HG03520 (cell line): ENCODE measurements around the gene KCNJ9.
"Not testable (repeated sequence)": the region's sequence is repeated elsewhere in the genome, so short reads cannot be mapped to it uniquely, and the experiment has no call there.

Experiments
- ATAC-seq: cut with Tn5 transposase; IDR thresholded peaks from one replicate; pipeline ENCODE4 v1.9.1; 2021; ENCODE audit warnings: mild to moderate bottlenecking, moderate library complexity; ENCODE audit not compliant: unreplicated experiment

The KCNJ9 gene

GRCh38 chr1:160123726-160124125 is 42.4 kb downstream of the KCNJ9 start:
- ATAC-seq = no peak

DNA sequence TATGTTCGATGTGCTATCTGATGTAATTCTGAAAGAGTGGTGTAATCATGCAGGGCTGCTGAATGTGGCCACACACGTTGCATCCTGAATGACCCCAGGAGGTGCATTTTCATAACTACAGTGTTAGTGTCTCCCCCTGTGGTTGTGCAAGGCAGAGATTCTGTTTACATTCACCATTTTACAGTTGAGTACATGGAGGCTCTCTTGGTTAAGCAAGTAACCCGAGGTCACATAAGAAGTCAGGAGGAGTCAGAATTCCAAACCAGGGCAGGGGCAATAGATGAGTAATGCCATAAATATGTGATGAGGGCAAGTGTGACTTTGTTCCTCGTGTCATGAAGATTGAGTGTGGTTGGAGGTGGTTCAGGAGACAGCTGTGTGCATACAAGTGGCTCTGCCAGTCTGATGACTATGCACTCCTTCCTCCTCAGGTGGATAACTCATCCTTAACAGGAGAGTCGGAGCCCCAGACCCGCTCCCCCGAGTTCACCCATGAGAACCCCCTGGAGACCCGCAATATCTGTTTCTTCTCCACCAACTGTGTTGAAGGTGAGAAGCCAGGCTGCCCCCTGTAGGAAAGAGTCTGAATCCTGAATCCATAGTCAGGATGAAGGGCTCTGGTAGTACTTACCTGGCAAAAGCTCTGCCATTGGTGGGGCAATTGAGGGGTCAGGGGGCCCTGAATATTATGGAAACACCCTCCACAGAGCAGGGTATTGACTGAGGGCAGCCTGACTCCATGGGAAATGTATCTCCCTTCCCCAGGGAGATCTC is 43.6 kb downstream of the KCNJ9 start:
- ATAC-seq = no peak

GRCh38 chr1:160125746-160126145 is 44.4 kb downstream of the KCNJ9 start:
- no peak for ATAC-seq

- not testable (repeated sequence) for ATAC-seq
These were observed 45.0 kb downstream of the KCNJ9 start for GRCh38 chr1:160126342-160126741.

DNA sequence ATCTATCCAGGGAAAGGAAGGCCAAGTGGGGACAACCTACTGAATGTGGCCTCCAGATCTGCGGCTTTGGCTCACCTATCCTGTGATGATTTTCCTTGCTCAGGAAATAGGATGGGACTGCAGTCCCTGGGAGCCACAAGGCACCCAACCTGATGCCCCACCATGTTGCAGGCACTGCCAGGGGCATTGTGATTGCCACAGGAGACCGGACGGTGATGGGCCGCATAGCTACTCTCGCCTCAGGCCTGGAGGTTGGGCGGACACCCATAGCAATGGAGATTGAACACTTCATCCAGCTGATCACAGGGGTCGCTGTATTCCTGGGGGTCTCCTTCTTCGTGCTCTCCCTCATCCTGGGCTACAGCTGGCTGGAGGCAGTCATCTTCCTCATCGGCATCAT is 46.0 kb downstream of the KCNJ9 start:
- ATAC-seq = no peak

DNA sequence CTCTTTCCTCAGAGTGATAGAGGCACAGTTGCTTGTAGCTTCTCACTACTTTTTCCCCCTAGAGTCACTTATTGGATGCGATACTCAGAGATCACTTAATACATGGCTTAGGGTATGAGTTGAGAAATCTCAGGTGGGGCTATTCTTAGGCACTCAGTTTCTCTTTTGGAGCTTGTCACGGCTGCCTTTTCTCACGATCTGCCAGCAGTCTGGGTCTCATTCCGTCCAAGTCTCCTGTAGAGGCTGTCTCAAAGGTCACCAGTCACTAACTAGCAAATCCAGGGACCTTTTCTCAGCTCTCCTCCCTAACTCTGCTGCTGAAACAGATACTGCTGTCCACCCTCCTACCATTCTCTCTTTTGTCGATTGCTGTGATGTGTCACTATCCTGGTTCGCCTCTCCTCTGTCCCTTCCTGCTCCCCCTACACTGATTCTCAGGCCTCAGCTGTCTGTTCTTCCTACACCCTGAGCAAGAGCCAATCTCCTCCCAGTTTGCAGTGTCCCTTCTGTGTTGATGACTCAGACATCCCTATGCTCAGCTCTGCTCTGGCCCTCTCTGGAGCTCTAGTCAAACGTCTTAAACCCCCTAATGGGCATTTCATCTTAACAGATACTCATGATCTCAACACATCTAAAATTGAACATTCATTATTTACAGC is 46.7 kb downstream of the KCNJ9 start:
- ATAC-seq = no peak

- ATAC-seq = no peak
These were observed 47.3 kb downstream of the KCNJ9 start for GRCh38 chr1:160128636-160129035.

DNA sequence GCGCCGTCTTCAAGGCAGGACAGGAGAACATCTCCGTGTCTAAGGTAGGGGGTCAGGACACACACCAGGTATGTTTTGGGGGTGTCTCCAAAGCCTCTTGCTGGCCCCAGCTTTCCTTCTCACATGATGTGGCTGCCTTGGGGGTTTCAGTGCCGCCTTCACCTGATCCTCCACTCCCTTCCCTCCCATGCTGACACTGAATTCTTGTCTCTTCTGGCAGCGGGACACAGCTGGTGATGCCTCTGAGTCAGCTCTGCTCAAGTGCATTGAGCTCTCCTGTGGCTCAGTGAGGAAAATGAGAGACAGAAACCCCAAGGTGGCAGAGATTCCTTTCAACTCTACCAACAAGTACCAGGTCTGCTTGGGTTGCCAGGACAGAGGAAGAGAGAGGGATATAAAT is 47.7 kb downstream of the KCNJ9 start:
- ATAC-seq = no peak

DNA sequence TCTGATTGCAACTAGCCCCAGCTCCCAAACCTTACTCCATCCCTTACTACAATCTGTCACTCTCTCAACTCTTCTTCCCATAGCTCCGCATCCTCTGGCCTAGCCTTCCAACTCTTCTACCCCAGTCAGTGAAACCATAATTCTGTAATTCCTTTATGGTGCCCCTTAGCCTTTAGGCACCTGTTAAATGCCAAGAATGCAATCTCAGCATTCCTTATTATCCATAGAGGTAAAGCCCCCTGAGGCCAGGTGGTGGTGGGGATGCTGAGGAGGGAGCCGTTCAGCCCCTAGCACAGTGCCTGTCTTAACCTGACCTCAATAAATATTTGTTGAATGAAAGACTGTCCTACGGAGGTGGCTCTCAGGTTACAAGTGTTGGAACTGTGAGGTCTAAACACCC is 48.2 kb downstream of the KCNJ9 start:
- no peak for ATAC-seq

GRCh38 chr1:160129966-160130365 is 48.6 kb downstream of the KCNJ9 start:
- no peak for ATAC-seq

- ATAC-seq = no peak
These were observed 49.1 kb downstream of the KCNJ9 start for GRCh38 chr1:160130486-160130885.

- ATAC-seq = no peak
These were observed 49.6 kb downstream of the KCNJ9 start for GRCh38 chr1:160130939-160131338.

DNA sequence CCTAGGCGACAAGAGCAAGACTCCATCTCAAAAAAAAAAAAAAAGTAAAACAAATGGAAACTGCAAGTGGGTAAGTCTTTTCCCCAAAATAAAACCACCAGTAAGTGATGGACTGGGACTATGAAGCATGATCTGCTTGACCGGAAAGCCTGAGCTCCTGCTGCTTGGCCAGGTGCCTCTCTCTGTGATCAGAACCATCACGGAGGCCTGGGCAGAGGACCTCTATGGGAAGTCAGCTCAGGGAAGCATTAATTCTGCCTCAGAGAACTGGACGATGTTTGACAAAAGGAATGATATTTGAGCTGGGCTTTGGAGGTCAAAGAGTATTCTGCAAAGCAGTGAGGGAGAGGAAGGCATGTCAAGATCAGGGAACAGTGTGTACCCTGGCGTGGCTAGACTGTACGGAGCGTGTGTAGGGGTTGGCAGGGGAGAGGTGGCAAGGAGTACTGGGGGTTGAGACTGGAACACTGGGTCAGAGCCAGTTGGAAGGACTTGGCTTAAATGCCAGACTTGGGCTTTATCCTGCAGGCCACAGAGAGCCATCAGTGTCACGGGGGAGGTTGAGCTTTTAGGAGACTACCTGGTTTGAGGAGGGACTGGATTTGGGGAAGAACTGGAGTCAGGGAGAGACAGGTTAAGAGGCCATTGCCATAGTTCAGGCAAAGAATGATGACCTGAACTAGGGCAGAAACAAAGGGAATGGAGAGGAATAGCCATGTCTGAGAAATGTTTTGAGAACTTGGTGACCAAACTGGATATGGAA is 50.6 kb downstream of the KCNJ9 start:
- ATAC-seq = no peak

DNA sequence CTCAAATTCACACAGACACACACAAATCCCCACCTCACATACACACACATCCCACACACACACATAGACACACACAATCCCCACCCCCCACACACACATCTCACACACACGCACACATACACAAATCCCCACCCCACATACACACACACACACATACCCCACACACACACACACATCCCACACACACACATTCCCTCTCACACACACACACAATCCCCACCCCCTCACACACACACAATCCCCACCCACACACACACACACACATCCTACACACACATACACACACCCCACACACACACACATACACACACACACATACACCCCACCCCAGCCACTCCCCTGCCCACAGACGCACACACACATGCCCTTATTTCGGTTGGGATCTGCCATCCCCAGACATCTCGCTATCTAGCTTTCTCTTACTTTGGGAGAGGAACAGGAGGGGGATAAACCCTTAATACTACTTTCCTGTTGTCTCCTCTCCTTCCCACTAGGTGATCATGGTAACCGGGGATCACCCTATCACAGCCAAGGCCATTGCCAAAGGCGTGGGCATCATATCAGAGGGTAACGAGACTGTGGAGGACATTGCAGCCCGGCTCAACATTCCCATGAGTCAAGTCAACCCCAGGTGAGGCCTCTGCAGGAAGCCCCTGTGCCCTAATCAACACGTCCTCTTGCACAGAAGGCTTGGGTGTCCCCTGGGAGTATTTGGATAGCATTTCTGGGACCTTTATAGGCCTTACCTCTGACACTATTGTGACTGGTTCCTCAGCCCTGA is 52.8 kb downstream of the KCNJ9 start:
- ATAC-seq = no peak

- ATAC-seq = no peak
These were observed 53.6 kb downstream of the KCNJ9 start for GRCh38 chr1:160134791-160135572.

DNA sequence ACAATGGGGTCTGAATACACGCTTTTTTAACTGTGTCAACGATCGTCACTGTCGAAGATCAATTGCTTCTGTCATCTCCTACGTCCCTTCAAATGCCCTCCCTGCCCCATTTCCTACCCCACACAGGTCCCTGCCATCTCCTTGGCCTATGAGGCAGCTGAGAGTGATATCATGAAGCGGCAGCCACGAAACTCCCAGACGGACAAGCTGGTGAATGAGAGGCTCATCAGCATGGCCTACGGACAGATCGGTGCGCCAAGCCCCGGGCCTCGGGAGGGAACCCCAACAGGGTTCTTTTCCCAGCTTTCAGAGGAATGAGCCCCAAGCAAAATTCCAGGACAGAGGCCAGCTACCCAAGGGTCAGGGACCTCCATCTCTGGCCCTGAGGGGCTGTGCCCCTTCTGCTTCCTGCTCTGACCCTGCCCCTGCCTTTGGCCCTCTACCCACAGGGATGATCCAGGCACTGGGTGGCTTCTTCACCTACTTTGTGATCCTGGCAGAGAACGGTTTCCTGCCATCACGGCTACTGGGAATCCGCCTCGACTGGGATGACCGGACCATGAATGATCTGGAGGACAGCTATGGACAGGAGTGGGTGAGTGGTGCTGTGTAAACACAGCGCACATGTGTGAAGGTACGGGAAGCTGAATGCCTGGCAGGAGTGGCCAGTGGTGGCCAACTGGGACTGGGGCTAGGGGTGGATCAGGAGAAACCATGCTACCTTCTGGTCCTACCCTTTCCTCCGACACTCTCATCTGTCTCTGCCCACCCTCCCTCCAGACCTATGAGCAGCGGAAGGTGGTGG is 55.0 kb downstream of the KCNJ9 start:
- ATAC-seq = no peak

DNA sequence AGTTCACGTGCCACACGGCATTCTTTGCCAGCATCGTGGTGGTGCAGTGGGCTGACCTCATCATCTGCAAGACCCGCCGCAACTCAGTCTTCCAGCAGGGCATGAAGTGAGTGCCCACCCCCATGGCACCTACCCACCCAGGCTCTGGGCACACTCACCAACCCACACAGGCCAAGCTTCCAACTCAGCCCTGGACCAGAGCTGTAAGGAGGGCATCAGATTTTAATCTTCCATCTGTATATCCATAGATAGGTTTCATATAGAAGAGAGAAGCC is 55.5 kb downstream of the KCNJ9 start:
- no peak for ATAC-seq

- no peak for ATAC-seq
These were observed 56.0 kb downstream of the KCNJ9 start for GRCh38 chr1:160137216-160137862.

DNA sequence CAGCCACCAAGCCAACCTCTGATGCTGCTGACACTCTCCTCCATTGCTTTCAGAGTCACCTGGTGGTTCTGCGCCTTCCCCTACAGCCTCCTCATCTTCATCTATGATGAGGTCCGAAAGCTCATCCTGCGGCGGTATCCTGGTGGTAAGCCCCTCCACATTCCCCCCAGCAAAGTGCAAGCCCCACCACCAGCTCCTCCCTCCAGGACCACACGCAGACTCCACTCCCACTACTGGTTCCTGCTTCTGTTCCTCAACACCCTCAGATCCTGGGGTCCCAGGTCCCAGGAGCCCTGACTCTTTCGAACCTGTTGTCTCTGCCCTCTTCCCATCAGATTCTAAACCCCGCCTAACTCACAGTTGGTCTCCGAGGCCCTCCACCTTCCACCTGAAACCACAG is 58.5 kb downstream of the KCNJ9 start:
- no peak for ATAC-seq
